K562 (cell line): Measurements from ENCODE around the gene MPIG6B. TPM values are rescaled to one million over a fixed set of nuclear protein-coding genes. Genes with fewer than 3 reads are reported as not detected.

Experiments used
- ATAC-seq: fragments of 200-7000 bp; cut with Tn5 transposase; 3 replicates; pipeline ENCODE4 v1.9.1; 2020; ENCODE audit warnings: moderate library complexity
- BruUV-seq: library from RNA; stranded (reverse); fragments of 400-500 nt; replicated peaks from 2 replicates; lab custom pipeline; 2021; lab: Mats Ljungman, UMichigan
- CTCF ChIA-PET: fragments of 300-600 bp; formaldehyde crosslinking; extraction: SDS; loops from one replicate; lab custom pipeline; 2021; ENCODE audit warnings: low intra/inter-chr PET ratio; lab: Yijun Ruan, JAX
- POLR2A ChIA-PET: fragments of 300-600, 350-650 bp; sonication (Branson Sonifier 250); formaldehyde crosslinking; extraction: SDS; loops from one replicate; lab custom pipeline; 2021; ENCODE audit warnings: antibody characterized with exemption, inconsistent platforms; lab: Yijun Ruan, JAX
- DNase-seq, 4 experiments: peaks; one replicate each; pipeline versions ENCODE4 v3.0.0 to v3.0.0-alpha.2; 2011 to 2018; ENCODE audit warnings: low spot score in 3 of 4, mixed read lengths in 3 of 4; ENCODE audit errors: extremely low read depth in 1 of 4
- FAIRE-seq: peaks from 2 replicates; lab custom pipeline; 2011; peaks lifted over from hg19 to GRCh38; lab: Jason Lieb, UNC
- H2AFZ ChIP-seq: 2 replicates; pipeline ENCODE4 v1.6.0; 2011; ENCODE audit warnings: low read depth, low read length, control low read depth, inconsistent platforms
- H3K27ac ChIP-seq: fragments of 200-600 bp; 3 replicates; pipeline ENCODE4 v1.8.0; 2011; ENCODE audit warnings: low read depth, mild to moderate bottlenecking, control low read depth, inconsistent platforms, low read length, moderate library complexity, mixed read lengths; ENCODE audit errors: extremely low read depth
- H3K27me3 ChIP-seq, 2 experiments: fragments of 300-600 bp in 1 of 2; 2 replicates in 1 of 2; 3 replicates in 1 of 2; pipeline versions ENCODE4 v1.6.0 to v1.8.0; 2011; ENCODE audit warnings: inconsistent platforms in 2 of 2, low read length in 2 of 2, mild to moderate bottlenecking in 1 of 2, mixed read lengths in 1 of 2, moderate library complexity in 1 of 2; ENCODE audit not compliant: control insufficient read depth in 2 of 2, insufficient read depth in 2 of 2
- H3K36me3 ChIP-seq: fragments of 300-600 bp; 3 replicates; pipeline ENCODE4 v1.8.0; 2011; ENCODE audit warnings: mild to moderate bottlenecking, low read length, inconsistent platforms; ENCODE audit not compliant: control insufficient read depth, insufficient read depth
- H3K4me1 ChIP-seq, 2 experiments: fragments of 200-600 bp in 1 of 2; replicated peaks in 1 of 2; 2 replicates in 1 of 2; 3 replicates in 1 of 2; pipeline versions ENCODE4 v1.5.1 to v1.8.0; 2011; ENCODE audit warnings: inconsistent platforms in 2 of 2, low read length in 2 of 2, mild to moderate bottlenecking in 1 of 2, mixed read lengths in 1 of 2, moderate library complexity in 1 of 2; ENCODE audit not compliant: control insufficient read depth in 2 of 2, insufficient read depth in 2 of 2
- H3K4me2 ChIP-seq: 2 replicates; pipeline ENCODE4 v1.6.1; 2011; ENCODE audit warnings: low read length, control low read depth, inconsistent platforms, mixed read lengths; ENCODE audit not compliant: insufficient read depth
- H3K4me3 ChIP-seq: fragments of 200-600 bp; sonication (generic), shearing (Covaris generic); 2 replicates; pipeline ENCODE4 v1.5.1; 2016; ENCODE audit warnings: control low read depth, inconsistent platforms
- H3K79me2 ChIP-seq: fragments of 200-600 bp; 3 replicates; pipeline ENCODE4 v1.8.0; 2011; ENCODE audit warnings: low read length, inconsistent platforms; ENCODE audit not compliant: control insufficient read depth, insufficient read depth
- H3K9ac ChIP-seq, 2 experiments: 2 replicates each; pipeline versions ENCODE4 v1.6.0 to v1.6.1; 2011; ENCODE audit warnings: low read depth in 2 of 2, low read length in 2 of 2, control low read depth in 1 of 2, inconsistent platforms in 1 of 2, mild to moderate bottlenecking in 1 of 2, mixed read lengths in 1 of 2; ENCODE audit not compliant: insufficient read depth in 1 of 2
- H3K9me1 ChIP-seq: one replicate; pipeline ENCODE4 v1.6.0; 2011; ENCODE audit warnings: inconsistent platforms, mild to moderate bottlenecking, low read length, moderate library complexity; ENCODE audit not compliant: control insufficient read depth, insufficient read depth
- H3K9me3 ChIP-seq: replicated peaks from 2 replicates; pipeline ENCODE4 v1.5.1; 2011; ENCODE audit warnings: low read depth, low read length, inconsistent platforms; ENCODE audit not compliant: control insufficient read depth, insufficient read depth
- H4K20me1 ChIP-seq: replicated peaks from 2 replicates; pipeline ENCODE4 v1.6.1; 2011; ENCODE audit warnings: low read length, inconsistent platforms, mixed read lengths; ENCODE audit not compliant: control insufficient read depth, insufficient read depth
- FOXA3 ChIP-seq, 2 experiments: fragments of 450-650 bp in 1 of 2; sonication (generic) in 1 of 2; formaldehyde crosslinking; IDR thresholded peaks in 1 of 2; conservative IDR thresholded peaks in 1 of 2; 2 replicates each; pipeline versions ENCODE4 v1.4.0 to v1.8.0; 2020 to 2022; ENCODE audit warnings: mild to moderate bottlenecking in 2 of 2, missing genetic modification reagents in 1 of 2
- PHB ChIP-seq: fragments of 250-450 bp; sonication (Bioruptor Pico); IDR thresholded peaks from 2 replicates; pipeline ENCODE4 v1.5.0; 2021
- SPI1 ChIP-seq: IDR thresholded peaks from 2 replicates; pipeline ENCODE4 v1.6.1; 2011; ENCODE audit warnings: low read depth, low read length, control low read depth, borderline replicate concordance
- TCF7 ChIP-seq: sonication (generic); IDR thresholded peaks from 2 replicates; pipeline ENCODE4 v1.6.1; 2016; ENCODE audit warnings: antibody characterized with exemption, borderline replicate concordance
- ZFX ChIP-seq: sonication (generic); formaldehyde crosslinking; IDR thresholded peaks from 2 replicates; pipeline ENCODE4 v1.8.0; 2022; ENCODE audit warnings: mild to moderate bottlenecking, missing genetic modification reagents, moderate library complexity
- ZNF354B ChIP-seq: fragments of 250-450 bp; sonication (Bioruptor Pico); IDR thresholded peaks from 2 replicates; pipeline ENCODE4 v1.4.0; 2020
- ZNF444 ChIP-seq: fragments of 250-450 bp; sonication (Bioruptor Pico); IDR thresholded peaks from 2 replicates; pipeline ENCODE4 v1.4.0; 2020; ENCODE audit warnings: mild to moderate bottlenecking, moderate library complexity
- WGBS: fragments of 100-300 bp; shearing (Covaris generic); methylation state at CpG from one replicate; pipeline ENCODE4 v1.1.6; 2016; ENCODE audit warnings: low coverage, mixed read lengths; ENCODE audit not compliant: insufficient coverage; ENCODE audit errors: missing lambda C conversion rate; 5-methylcytosine and 5-hydroxymethylcytosine counted together
- in situ Hi-C: fragments of 300-500 bp; cut with MboI; formaldehyde crosslinking; loops from 4 replicates; pipeline ENCODE4 v1.15.0; 2018; ENCODE audit warnings: inconsistent platforms, mixed read lengths
- intact Hi-C: fragments of 100-400 bp; cut with micrococcal nuclease; formaldehyde crosslinking; loops from 2 replicates; pipeline ENCODE4 v1.14.2; 2022
- polyA plus RNA-seq, 8 experiments: library from polyadenylated mRNA; depleted of rRNA in 4 of 8; stranded (reverse) in 5 of 8; unstranded in 3 of 8; fragments of >200 nt; fragmentation: Nextera tagmentation in 2 of 8; fragmentation: Illumina TruSeq in 1 of 8; extraction: Ambion mirVana in 2 of 8; extraction: Trizol in 1 of 8; gene quantifications; 2 replicates each; pipeline versions ENCODE4 v1.2.1 to v1.2.3, GENCODE V29; 2011 to 2014; ENCODE audit warnings: inconsistent platforms in 1 of 8, missing spikeins in 1 of 8
- total RNA-seq, 7 experiments: library from RNA; depleted of rRNA in 6 of 7; stranded (reverse); fragments of >200 nt in 6 of 7; fragmentation: Illumina TruSeq in 2 of 7; extraction: Trizol in 2 of 7; gene quantifications; 2 replicates each; pipeline versions ENCODE4 v1.2.1 to v1.2.3, GENCODE V29; 2011 to 2021; ENCODE audit warnings: low replicate concordance in 1 of 7
- TF ChIP-seq, protein P1 (sequence below): sonication (generic); formaldehyde crosslinking; IDR thresholded peaks from 2 replicates; pipeline ENCODE4 v1.8.1; 2023; ENCODE audit warnings: mild to moderate bottlenecking, missing genetic modification reagents
- TF ChIP-seq, protein P2 (sequence below): sonication (generic); formaldehyde crosslinking; IDR thresholded peaks from 2 replicates; pipeline ENCODE4 v1.8.0; 2022; ENCODE audit warnings: mild to moderate bottlenecking, low read depth, missing genetic modification reagents

MPIG6B gene
- total and polyA plus RNA-seq, 9 of the 15 experiments (the other 6 are each of a cell fraction or from before 2014, with no cell fraction given), result 0.11 to 1.2 (median 0.28) TPM; not detected in 1

DNA sequence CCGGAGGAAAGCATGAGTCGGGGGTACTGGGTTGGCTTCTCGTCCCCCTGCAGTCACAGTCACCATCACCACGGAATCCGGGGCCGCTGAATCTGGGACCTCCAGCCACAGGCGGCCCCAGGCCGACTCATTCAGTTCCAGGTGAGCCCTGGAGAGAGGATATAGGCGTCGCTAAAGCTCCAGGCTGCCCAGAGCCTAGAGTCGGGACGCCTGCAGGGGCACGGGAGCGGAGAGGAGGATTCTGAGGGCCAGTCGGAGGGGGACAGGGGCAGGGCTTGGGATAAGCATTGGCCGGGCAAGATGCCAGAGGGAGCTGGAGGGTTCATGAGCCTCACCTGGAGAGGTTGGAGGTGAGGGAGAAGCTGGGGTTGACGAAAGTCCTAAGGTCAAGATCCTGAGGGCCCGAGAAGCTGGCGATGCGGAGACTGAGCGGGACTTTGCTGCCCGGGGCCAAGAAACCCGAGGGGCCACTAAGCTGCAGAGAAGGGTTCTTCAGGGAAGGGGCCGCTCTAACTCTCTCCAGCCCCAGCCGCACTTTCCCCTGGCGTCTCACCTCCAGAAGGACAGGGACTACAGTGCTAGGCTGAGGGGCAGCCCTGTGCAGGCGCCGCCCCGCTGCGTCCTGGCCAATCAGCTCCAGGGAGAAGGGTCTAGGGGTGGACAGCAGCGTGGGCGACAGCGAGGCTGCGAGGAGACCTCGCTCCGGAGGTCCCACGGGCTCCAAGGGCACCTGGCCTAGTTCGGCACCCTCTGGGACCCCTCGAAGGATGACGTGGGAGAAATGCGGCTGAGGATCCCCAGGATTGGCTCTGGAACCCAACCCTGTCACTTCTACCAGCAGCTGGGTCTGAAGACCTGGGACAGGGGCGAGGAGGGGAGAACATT, 43.0 kb downstream of the MPIG6B start (continued):
- TF ChIP-seq ZNF354B (CRISPR knock-in tag) (no peak), ZNF444 (CRISPR knock-in tag) (no peak)
- TF ChIP-seq, protein P1, sequence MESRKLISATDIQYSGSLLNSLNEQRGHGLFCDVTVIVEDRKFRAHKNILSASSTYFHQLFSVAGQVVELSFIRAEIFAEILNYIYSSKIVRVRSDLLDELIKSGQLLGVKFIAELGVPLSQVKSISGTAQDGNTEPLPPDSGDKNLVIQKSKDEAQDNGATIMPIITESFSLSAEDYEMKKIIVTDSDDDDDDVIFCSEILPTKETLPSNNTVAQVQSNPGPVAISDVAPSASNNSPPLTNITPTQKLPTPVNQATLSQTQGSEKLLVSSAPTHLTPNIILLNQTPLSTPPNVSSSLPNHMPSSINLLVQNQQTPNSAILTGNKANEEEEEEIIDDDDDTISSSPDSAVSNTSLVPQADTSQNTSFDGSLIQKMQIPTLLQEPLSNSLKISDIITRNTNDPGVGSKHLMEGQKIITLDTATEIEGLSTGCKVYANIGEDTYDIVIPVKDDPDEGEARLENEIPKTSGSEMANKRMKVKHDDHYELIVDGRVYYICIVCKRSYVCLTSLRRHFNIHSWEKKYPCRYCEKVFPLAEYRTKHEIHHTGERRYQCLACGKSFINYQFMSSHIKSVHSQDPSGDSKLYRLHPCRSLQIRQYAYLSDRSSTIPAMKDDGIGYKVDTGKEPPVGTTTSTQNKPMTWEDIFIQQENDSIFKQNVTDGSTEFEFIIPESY, result no peak

DNA sequence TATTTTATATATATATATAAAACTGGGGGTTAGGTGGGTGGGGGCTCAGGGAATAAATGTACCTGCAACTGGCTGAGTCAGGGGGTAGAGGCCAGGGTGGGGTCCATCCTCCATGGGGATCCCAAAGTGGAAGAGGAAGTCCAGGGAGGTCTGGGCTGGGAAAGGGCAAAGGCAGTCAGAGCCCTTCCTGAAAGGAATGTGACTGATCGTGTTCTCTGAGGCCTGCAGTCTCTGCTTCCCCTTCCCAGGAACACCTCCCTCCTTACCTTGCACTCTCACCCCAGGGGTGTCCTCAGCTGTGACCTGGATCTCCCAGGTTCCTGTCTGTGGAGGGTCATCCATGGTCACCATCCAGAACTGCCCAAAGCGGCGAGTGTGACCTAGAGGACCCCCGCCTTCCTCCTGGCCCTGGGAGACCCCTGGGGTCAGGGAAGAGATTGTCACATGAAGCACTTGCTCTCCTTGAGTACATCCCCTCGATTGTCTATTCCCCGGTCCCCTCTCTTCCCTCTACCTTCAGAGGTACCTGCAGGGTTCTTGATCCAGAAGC, 44.0 kb downstream of the MPIG6B start:
- in situ Hi-C loops (loop anchor here (5.0 kb wide), 1 partner anchor 80 kb away; no protein-coding TSS in a partner anchor), intact Hi-C loops (no loop called here)
- POLR2A ChIA-PET, result interaction anchor here (0.7 to 5.9 kb wide), 10 partner anchors 8 to 36 kb away, joined by 3 to 75 read pairs (median 5); partner anchors contain the start of genes CLIC1, MSH5 and VARS1
- no TSS peak for BruUV-seq
- Histone ChIP-seq H3K36me3 (peaks cover 20% of the 10 kb centered on the region; the same call in 2 of the 3 replicates), H3K9me1 (peaks cover 4% of the 10 kb centered on the region), H4K20me1 (no peaks in the 10 kb centered on the region), H3K79me2 (no peaks in the 10 kb centered on the region), H3K27me3 (no peaks in the 10 kb centered on the region), H3K27ac (no peak overlapping the region), H3K4me1 (peaks cover 18 to 57% of the 10 kb centered on the region in 2 experiments; a peak in 4 of 5 replicates), H3K9ac (peak overlapping the region in 1 of 2 experiments; percentile 79; a peak in 2 of 4 replicates), H2AFZ (no peak overlapping the region), H3K9me3 (no peaks in the 10 kb centered on the region), H3K4me2 (no peak overlapping the region), H3K4me3 (no peak overlapping the region)
- FAIRE-seq, result no peak
- CTCF ChIA-PET, result interaction anchor here (0.5 kb wide), 1 partner anchor 87 kb away, joined by 3 read pairs; no protein-coding TSS in a partner anchor
- ATAC-seq, result no peak
- DNase-seq, result no peak
- WGBS, result 64% methylated on average over 6 of the region's 6 CpGs
- TF ChIP-seq, protein P2, sequence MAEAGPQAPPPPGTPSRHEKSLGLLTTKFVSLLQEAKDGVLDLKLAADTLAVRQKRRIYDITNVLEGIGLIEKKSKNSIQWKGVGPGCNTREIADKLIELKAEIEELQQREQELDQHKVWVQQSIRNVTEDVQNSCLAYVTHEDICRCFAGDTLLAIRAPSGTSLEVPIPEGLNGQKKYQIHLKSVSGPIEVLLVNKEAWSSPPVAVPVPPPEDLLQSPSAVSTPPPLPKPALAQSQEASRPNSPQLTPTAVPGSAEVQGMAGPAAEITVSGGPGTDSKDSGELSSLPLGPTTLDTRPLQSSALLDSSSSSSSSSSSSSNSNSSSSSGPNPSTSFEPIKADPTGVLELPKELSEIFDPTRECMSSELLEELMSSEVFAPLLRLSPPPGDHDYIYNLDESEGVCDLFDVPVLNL (CRISPR knock-in tag), result no peak
- 0 out of 4 replicates have a peak, but pooled peaks of 1 of the 2 experiments have one; percentile 21 for TF ChIP-seq FOXA3 (CRISPR knock-in tag; conservative IDR thresholded peaks at IDR 0.05 in 1 of 2, IDR thresholded peaks at IDR 0.05 in 1 of 2)
- no peak for TF ChIP-seq ZFX (CRISPR knock-in tag)
- no peak for TF ChIP-seq TCF7
- TF ChIP-seq SPI1, result peak; percentile 41; the same call in 1 of the 2 replicates
- TF ChIP-seq PHB, result no peak
